Kidney capillary endothelial cell (primary cell): Measurements from ENCODE around the gene RAE1.
A peak's percentile ranks its signal among the peaks of the same experiment; 100 is the strongest.
"Not testable (repeated sequence)": the region's sequence is repeated elsewhere in the genome, so short reads cannot be mapped to it uniquely, and the experiment has no call there.

ENCODE experiments used
- DNase-seq: peaks from one replicate; pipeline ENCODE4 v3.0.0-alpha.2; 2018; ENCODE audit warnings: low spot score

Gene RAE1

GRCh38 chr20:57326667-57327455 lies 24.2 kb upstream of the RAE1 start:
- no peak for DNase-seq

- DNase-seq = no peak
Measured at GRCh38 chr20:57327820-57328219, 23.2 kb upstream of the RAE1 start.

DNA sequence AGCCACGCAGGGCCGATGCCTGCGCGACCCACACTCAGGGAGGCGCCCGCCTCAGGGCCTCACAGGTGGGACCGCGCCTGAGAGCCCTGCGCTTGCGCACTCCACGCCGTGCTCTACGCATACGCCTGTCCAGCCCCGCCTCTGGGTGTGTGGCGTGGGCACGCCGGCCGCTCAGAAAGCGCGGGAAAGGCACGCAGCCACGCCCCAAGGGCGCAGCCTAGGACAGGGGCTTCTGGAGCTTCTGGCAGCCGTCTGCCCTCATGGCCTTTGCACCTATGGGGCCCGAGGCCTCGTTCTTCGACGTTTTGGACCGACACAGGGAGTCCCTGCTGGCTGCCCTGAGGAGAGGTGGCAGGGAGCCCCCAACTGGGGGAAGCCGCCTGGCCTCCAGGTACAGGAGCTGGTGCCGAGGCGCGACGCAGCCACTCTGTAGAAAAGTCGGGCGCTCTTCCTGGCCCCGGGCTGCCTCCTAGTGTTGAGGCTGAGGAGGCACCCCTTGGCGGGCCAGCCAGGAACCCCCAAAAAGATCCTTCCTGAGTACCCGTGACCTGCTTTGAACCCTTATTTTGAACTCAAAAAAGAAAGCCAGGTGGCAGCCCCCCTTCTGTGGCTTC lies 21.3 kb upstream of the RAE1 start, which contains the start of gene SPO11:
SPO11 (plus strand) TSS at position 196 of the 614 bp plus-strand sequence; CDS start at position 261, 65 bp downstream.
- no peak for DNase-seq

DNA sequence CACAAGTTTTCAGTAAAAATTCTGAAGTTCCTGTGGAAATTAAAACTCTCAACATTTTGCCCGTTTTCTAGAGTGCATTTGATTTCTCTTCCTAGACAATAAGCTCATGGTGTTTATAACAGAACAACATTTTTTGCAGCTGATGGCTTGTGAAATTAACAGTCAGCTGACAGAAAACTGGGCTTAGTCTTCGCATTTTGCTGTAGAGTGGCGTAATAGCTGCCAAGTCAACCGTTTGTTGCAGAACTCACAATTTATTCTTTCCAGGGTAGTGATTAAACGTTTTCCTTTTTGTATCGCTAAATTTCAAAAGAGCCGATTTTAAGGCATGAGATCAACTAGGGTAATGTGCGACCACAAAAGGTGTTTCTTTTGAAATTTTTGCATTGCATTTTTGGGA lies 20.1 kb upstream of the RAE1 start:
- DNase-seq = no peak

- no peak for DNase-seq
Measured at GRCh38 chr20:57332105-57333089, 18.7 kb upstream of the RAE1 start.

GRCh38 chr20:57335392-57335791 lies 15.7 kb upstream of the RAE1 start:
- no peak for DNase-seq

- DNase-seq = no peak
Measured at GRCh38 chr20:57341663-57342062, 9.4 kb upstream of the RAE1 start.

- no peak for DNase-seq
Measured at GRCh38 chr20:57342829-57343228, 8.2 kb upstream of the RAE1 start.

DNA sequence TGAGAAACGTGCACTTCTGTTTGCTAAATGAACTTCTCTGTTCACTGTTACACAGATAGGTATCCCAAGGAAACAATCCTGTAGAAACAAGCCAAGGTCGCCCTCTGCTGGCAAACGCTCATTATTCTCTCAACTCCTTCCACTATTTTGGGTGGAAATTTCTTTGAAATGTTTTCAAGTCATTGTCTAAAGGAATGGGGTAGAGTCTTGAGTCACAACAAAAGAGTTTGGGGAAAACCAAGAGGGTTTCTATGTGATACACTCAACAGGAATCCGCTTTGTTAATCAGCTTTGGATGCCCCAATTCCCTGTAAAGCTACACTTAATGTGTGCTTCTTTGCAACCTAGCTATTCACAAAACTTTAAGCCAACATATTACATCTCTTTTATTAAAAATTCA lies 4.6 kb upstream of the RAE1 start:
- peak; percentile 58 for DNase-seq

GRCh38 chr20:57347393-57347792 lies 3.7 kb upstream of the RAE1 start:
- DNase-seq = no peak

DNA sequence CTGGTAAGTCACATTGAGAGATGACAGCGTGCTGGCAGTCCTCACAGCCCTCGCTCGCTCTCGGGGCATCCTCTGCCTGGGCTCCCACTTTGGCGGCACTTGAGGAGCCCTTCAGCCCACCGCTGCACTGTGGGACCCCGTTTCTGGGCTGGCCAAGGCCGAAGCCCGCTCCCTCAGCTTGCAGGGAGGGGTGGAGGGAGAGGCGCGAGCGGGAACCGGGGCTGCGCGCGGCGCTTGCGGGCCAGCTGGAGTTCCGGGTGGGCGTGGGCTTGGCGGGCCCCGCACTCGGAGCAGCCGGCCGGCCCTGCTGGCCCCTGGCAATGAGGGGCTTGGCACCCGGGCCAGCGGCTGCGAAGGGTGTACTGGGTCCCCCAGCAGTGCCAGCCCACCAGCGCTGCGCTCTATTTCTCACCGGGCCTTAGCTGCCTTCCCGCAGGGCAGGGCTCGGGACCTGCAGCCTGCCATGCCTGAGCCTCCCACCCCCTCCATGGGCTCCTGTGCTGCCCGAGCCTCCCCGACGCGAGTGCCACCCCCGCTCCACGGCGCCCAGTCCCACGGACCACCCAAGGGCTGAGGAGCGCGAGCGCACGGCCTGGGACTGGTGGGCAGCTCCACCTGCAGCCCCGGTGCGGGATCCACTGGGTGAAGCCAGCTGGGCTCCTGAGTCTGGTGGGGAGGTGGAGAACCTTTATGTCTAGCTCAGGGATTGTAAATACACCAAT lies 2.7 kb upstream of the RAE1 start:
- DNase-seq = not testable (repeated sequence)

GRCh38 chr20:57348922-57349574 lies 2.0 kb upstream of the RAE1 start:
- DNase-seq = not testable (repeated sequence)

DNA sequence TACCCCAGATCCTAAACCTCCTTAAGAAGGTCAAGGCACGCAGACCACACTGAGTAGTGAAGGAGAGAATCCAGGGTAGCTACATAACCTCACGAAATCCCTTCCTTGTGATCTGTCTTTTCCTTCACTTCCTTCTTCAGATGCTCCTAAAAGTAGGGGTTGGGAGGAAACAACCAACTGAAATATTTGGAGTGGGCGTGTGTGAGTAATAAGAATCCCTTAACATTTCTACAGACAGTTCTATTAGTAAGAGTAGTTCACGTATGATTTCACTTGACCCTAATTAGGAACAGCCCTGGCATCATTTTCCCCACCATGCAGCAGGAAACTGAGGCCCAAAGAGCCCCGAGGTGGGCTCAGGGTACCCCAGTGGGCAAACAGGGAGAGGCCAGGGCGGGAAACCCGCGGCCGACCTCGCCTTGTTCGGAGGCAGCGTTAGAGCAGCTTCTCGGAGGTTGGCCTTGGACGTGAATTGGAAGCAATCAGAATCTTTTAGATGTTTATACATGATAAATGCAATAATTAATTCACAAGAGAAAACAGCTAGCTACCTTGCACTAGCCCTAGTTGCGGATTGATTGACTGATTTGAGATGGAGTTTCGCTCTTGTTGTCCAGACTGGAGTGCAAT lies 859 bp upstream of the RAE1 start:
- no peak for DNase-seq

- DNase-seq = not testable (repeated sequence)
Measured at GRCh38 chr20:57350726-57351041, 371 bp upstream of the RAE1 start.

DNA sequence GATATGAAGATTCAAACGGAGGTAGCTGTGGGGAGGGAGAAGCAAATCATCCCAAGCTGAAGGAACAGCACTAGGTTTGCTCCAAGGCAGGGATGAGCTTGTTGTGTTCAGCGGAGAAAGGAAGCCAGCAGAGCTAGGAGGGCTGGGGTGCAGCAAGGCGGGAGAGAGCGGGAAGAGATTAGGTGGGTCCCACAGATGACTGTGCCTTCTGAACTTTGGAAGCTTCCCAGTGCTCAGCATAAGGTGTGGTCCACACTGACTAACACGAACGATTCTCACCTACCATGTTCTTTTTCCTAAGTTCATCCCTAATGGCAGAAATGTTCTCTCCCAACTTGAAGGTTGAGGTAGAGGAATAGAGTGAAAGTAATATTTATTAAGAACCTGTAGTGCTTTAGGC lies 1.2 kb downstream of the RAE1 start:
- DNase-seq = no peak

DNA sequence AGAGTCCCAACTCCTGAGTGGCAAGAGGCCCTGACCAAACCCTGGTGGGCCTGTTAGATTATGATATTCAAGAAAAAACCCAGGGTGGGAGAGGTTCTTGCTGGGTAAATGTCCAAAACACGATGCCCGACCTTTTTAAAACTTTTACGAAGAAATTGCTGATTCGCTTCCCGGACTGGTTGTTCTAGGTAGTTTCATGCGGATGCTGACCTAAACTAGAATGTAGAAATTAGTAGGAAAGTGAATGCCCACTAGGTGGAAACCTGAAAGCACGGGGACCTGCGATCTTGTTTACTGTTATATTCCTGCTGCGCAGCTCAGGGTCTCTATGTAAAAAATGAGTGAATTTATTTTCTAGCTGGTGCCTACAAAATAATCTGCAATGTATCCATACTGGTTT lies 2.3 kb downstream of the RAE1 start:
- DNase-seq = no peak

- peak; percentile 64 for DNase-seq
Measured at GRCh38 chr20:57361517-57361916, 10.5 kb downstream of the RAE1 start.

DNA sequence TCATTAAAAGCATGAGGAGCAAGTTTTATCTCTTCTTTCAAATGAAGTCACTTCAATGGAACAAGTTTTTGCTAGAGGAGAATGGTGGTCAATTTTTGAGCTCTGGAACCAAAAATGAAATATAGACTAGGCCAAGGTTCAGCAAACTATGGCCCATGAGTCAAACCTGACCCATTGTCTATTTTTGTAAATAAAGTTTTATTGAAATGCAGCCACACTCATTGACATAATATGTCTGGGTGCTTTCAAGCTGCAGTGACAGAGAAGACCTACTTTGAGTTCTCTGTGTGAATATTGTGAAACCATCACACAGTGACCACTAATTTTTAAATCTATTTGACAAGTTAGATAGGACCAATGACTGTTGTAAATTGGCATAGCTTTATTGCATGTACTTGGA lies 13.4 kb downstream of the RAE1 start:
- DNase-seq = no peak

DNA sequence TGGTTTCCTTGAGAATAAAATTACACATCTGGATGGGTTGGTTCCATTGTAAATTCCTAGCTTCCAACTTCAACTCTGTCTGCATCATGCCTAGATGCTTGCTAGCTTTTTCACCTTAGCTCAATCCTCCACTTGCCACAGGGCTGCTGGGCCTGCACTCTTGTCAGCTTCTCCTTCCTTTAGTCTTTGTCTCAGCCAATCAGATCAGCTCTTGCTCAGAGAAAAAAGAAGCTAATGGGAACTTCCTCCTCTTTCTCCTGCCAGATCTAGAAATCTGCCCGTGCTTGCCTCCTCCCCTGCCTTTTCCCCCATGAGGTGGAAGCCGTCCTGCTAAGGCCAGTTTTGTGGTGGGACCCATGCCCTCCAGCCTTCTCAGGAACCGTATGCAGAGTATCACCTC lies 18.5 kb downstream of the RAE1 start:
- DNase-seq = no peak

DNA sequence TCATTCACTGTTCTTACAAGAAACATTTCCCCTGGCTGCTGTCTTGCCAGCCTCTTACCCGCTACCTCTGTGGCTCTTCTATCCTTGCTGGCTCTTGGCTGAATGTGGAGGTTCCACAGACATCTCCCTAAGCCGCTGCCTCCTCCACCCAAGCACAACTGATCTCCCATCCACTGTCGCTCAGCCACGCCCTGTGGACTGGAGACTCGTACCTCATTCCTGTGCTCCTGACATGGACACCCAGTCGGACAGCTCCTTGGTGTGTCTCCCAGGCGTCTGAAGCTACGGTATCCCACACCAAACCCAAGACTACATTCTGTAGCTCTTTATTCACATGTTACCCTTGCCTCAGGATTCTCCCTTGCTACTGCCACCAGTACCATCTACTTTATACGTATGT lies 19.3 kb downstream of the RAE1 start:
- no peak for DNase-seq

DNA sequence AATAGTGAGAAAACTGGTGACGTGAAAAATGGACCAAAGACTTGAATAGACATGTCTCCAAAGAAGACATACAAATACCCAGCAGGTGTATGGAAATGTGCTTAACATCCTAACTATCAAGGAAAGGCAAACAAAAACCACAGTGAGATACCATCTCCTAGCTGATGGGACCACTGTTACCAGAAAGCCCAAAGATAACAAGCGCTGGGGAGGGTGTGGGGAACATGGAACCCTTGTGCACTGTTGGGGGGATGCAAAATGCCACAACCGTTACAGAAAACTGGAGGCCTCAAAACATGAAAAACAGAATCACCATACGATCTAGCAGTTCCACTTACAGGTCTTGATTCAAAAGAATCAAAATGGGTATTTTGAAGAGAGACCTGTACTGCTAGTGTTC lies 20.3 kb downstream of the RAE1 start:
- no peak for DNase-seq
